ENCODE results near the gene GP1BA. TPM values are rescaled to one million over a fixed set of nuclear protein-coding genes. Genes with fewer than 3 reads are reported as not detected.

Gene GP1BA
- total RNA-seq, 1 donor from 2014 or later, result under 0.01 TPM

DNA sequence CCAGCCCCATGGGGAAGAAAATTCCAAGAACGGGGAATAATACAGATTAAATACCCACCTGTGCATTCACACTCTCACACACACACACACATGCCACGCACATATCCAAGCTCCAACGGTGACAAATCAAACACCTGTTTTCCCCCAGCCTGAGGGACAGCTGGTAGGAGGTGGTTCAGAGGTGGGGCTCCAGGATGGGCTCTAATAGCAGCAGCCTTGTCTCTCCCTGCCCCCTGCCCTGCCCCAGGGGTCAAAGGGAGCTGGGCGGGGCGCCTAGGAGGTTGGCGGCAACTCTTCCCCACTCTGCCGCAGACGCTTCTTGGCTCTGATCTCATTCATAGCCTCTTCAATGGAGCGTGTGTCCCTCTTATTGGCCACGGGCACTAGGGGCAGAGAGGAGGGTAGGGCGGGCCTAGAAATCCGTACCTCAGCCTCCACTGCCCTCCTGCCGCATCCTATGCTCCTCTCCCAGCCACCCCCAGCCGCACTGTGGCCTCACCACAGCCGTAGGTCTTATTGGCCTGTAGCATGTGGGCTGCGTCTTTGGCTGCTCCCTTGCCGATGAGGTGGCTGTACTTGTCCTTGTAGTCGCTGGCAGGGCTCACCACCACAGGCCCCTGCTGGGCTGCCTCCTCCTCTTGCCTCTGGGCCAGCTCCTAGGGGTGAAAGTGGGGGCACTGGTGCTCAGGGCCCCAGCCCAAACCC is 27.3 kb downstream of the GP1BA start:
- Histone ChIP-seq H3K27ac (ENCODE audit: low read depth, low read length) (peak overlapping the region; percentile 64), H3K36me3 (ENCODE audit: control insufficient read depth in 3 of 3, insufficient read depth in 3 of 3, low read length in 3 of 3) (peaks cover 36 to 44% (median 41%) of the 10 kb centered on the region in 3 donors), H3K9me3 (ENCODE audit: control insufficient read depth in 3 of 3, low read length in 3 of 3) (no peaks in the 10 kb centered on the region), H3K27me3 (ENCODE audit: control insufficient read depth in 3 of 3, insufficient read depth in 3 of 3, low read length in 3 of 3) (no peaks in the 10 kb centered on the region), H3K9ac (ENCODE audit: low read depth in 1 of 3, low read length in 3 of 3) (peak overlapping the region in 2 of 3 donors; percentile 23 to 50), H3K4me1 (ENCODE audit: control insufficient read depth in 3 of 3, insufficient read depth in 3 of 3, low read length in 3 of 3) (peaks cover 23 to 46% (median 33%) of the 10 kb centered on the region in 3 donors), H3K4me3 (ENCODE audit: low read length in 3 of 3) (no peak overlapping the region)

GRCh38 chr17:4960279-4960922 is 28.3 kb downstream of the GP1BA start:
- Histone ChIP-seq H3K27me3 (ENCODE audit: control insufficient read depth in 3 of 3, insufficient read depth in 3 of 3, low read length in 3 of 3) (no peaks in the 10 kb centered on the region), H3K9me3 (ENCODE audit: control insufficient read depth in 3 of 3, low read length in 3 of 3) (no peaks in the 10 kb centered on the region), H3K27ac (ENCODE audit: low read depth, low read length) (no peak overlapping the region), H3K9ac (ENCODE audit: low read depth in 1 of 3, low read length in 3 of 3) (peak overlapping the region in 1 of 3 donors; percentile 23), H3K36me3 (ENCODE audit: control insufficient read depth in 3 of 3, insufficient read depth in 3 of 3, low read length in 3 of 3) (peaks cover 30 to 41% (median 34%) of the 10 kb centered on the region in 3 donors), H3K4me3 (ENCODE audit: low read length in 3 of 3) (no peak overlapping the region), H3K4me1 (ENCODE audit: control insufficient read depth in 3 of 3, insufficient read depth in 3 of 3, low read length in 3 of 3) (peaks cover 17 to 42% (median 28%) of the 10 kb centered on the region in 3 donors)

GRCh38 chr17:4965311-4965986 is 33.4 kb downstream of the GP1BA start:
- Histone ChIP-seq H3K27me3 (ENCODE audit: control insufficient read depth in 3 of 3, insufficient read depth in 3 of 3, low read length in 3 of 3) (no peaks in the 10 kb centered on the region), H3K27ac (ENCODE audit: low read depth, low read length) (no peak overlapping the region), H3K36me3 (ENCODE audit: control insufficient read depth in 3 of 3, insufficient read depth in 3 of 3, low read length in 3 of 3) (peaks cover 17 to 20% (median 20%) of the 10 kb centered on the region in 3 donors), H3K4me1 (ENCODE audit: control insufficient read depth in 3 of 3, insufficient read depth in 3 of 3, low read length in 3 of 3) (peaks cover 31 to 42% (median 33%) of the 10 kb centered on the region in 3 donors), H3K4me3 (ENCODE audit: low read length in 3 of 3) (no peak overlapping the region), H3K9ac (ENCODE audit: low read depth in 1 of 3, low read length in 3 of 3) (no peak overlapping the region), H3K9me3 (ENCODE audit: control insufficient read depth in 3 of 3, low read length in 3 of 3) (no peaks in the 10 kb centered on the region)

DNA sequence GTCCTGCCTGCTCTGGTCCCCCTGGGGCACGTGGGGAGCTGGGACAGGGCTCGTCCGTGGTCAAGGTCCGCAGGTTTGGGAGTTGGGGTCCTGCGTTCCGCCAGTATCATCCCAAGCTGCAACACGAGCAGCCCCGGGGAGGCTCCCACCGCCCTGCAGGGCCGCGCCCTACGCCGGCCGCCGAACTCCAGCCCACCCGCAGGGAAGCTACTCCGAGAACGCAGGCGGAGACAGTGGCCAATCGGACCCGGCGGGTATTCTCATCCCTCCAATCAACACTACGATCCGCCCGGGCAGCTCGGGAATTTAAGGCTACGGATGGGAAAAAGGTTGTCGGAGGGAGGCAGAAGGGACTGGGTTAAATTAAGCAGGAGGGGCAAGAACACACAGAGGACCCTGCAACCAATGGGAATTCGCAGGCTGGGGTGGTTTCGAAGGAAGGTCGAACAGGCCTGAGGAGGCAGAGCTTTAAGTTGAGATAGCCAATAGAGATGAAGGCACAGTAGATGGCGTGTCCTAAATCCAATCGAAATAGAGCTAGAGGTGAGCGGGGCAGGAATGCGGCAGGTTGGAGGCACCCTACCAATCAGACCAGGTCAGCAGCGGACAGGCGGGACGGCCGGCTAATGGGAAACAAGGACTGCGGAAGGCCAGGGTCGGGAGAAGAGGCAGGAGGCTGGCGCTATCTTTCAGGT is 34.9 kb downstream of the GP1BA start:
- Histone ChIP-seq H3K4me3 (ENCODE audit: low read length in 3 of 3) (peak overlapping the region; percentile 86 to 97 (median 87)), H3K36me3 (ENCODE audit: control insufficient read depth in 3 of 3, insufficient read depth in 3 of 3, low read length in 3 of 3) (peaks cover 15 to 25% (median 16%) of the 10 kb centered on the region in 3 donors), H3K9ac (ENCODE audit: low read depth in 1 of 3, low read length in 3 of 3) (peak overlapping the region; percentile 87 to 98 (median 97))

GRCh38 chr17:4967539-4968485 is 35.7 kb downstream of the GP1BA start, which contains the start of gene SPAG7:
TSS of gene SPAG7 (minus strand) at chr17:4967817. CDS start at chr17:4967804, 13 bp downstream.
- H3K9ac ChIP-seq (ENCODE audit: low read depth in 1 of 3, low read length in 3 of 3), result peak within 1 kb of the TSS; percentile 87 to 98 (median 97)
- peaks cover 47 to 60% (median 50%) of the 10 kb centered on the region in 3 donors for H3K4me1 ChIP-seq (ENCODE audit: control insufficient read depth in 3 of 3, insufficient read depth in 3 of 3, low read length in 3 of 3)
- H3K27me3 ChIP-seq (ENCODE audit: control insufficient read depth in 3 of 3, insufficient read depth in 3 of 3, low read length in 3 of 3), result no peaks in the 10 kb centered on the region
- H3K4me3 ChIP-seq (ENCODE audit: low read length in 3 of 3), result peak within 1 kb of the TSS; percentile 86 to 97 (median 87)
- H3K36me3 ChIP-seq (ENCODE audit: control insufficient read depth in 3 of 3, insufficient read depth in 3 of 3, low read length in 3 of 3), result peaks cover 22 to 31% (median 23%) of the 10 kb centered on the region in 3 donors
- peak within 1 kb of the TSS; percentile 87 for H3K27ac ChIP-seq (ENCODE audit: low read depth, low read length)
- no peaks in the 10 kb centered on the region for H3K9me3 ChIP-seq (ENCODE audit: control insufficient read depth in 3 of 3, low read length in 3 of 3)

More for the DNA sequence above, 34.9 kb downstream of the GP1BA start:
- Histone ChIP-seq H3K9me3 (ENCODE audit: control insufficient read depth in 3 of 3, low read length in 3 of 3) (no peaks in the 10 kb centered on the region), H3K27ac (ENCODE audit: low read depth, low read length) (peak overlapping the region; percentile 87), H3K4me1 (ENCODE audit: control insufficient read depth in 3 of 3, insufficient read depth in 3 of 3, low read length in 3 of 3) (peaks cover 39 to 52% (median 42%) of the 10 kb centered on the region in 3 donors), H3K27me3 (ENCODE audit: control insufficient read depth in 3 of 3, insufficient read depth in 3 of 3, low read length in 3 of 3) (no peaks in the 10 kb centered on the region)

DNA sequence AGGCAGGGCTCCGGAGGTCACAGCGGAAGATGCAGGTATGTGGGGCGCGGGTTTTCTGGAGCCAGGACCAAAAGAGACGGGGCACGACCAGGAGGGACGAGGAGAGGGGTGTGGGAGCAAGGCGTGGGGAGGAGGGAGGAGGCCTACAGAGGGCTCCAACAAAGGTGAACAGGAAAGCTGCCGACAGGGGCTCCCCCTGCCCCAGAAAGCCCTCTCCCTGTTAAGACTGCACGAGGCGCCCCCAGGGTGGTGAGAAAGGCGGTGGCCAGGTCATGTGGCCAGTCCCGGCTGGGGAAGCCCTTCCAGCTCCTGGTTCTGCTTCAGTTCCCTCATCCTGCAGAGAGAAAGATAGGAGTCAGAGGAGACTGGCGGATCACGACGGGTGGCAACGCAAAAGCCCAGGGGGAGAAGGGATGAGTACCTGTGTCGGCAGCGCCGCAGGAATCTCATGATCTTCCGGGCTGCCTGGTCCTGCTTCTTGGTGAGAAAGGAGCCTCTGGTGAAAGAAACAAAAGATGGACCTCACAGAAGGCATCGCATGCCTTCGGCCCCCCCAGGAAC is 36.5 kb downstream of the GP1BA start:
- Histone ChIP-seq H3K27me3 (ENCODE audit: control insufficient read depth in 3 of 3, insufficient read depth in 3 of 3, low read length in 3 of 3) (no peaks in the 10 kb centered on the region), H3K9me3 (ENCODE audit: control insufficient read depth in 3 of 3, low read length in 3 of 3) (no peaks in the 10 kb centered on the region), H3K9ac (ENCODE audit: low read depth in 1 of 3, low read length in 3 of 3) (peak overlapping the region; percentile 83 to 97 (median 87)), H3K4me3 (ENCODE audit: low read length in 3 of 3) (peak overlapping the region; percentile 75 to 97 (median 86)), H3K27ac (ENCODE audit: low read depth, low read length) (peak overlapping the region; percentile 87), H3K36me3 (ENCODE audit: control insufficient read depth in 3 of 3, insufficient read depth in 3 of 3, low read length in 3 of 3) (peaks cover 28 to 38% (median 28%) of the 10 kb centered on the region in 3 donors), H3K4me1 (ENCODE audit: control insufficient read depth in 3 of 3, insufficient read depth in 3 of 3, low read length in 3 of 3) (peaks cover 54 to 68% (median 57%) of the 10 kb centered on the region in 3 donors)

DNA sequence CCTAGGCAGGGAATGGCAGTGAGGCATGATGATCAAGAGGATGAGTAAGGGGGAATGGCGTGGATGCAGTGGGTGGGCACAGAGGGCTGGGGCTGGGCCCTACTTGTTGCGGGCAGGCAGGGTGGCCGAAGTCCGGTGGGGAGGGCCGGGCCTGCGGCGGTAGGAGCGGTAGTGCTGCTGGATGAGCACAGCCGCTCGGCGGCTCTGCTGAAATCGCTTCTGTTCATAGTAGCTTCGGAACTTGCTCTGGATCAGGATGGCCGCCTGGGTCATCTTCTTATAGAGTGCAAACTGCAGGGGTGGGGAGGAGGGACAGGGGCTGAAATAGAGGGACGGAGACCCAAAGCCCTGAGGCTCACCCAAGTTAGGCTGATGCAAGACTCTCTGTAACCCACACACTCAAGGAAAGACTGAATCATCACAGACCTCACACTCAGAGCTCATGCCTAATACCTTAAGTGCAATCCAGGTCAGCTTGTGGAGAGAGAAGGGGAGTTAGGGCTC is 37.0 kb downstream of the GP1BA start:
- Histone ChIP-seq H3K4me3 (ENCODE audit: low read length in 3 of 3) (peak overlapping the region; percentile 75 to 97 (median 86)), H3K9ac (ENCODE audit: low read depth in 1 of 3, low read length in 3 of 3) (peak overlapping the region; percentile 83 to 97 (median 87)), H3K36me3 (ENCODE audit: control insufficient read depth in 3 of 3, insufficient read depth in 3 of 3, low read length in 3 of 3) (peaks cover 29 to 40% (median 31%) of the 10 kb centered on the region in 3 donors), H3K9me3 (ENCODE audit: control insufficient read depth in 3 of 3, low read length in 3 of 3) (no peaks in the 10 kb centered on the region), H3K27ac (ENCODE audit: low read depth, low read length) (peak overlapping the region; percentile 87), H3K27me3 (ENCODE audit: control insufficient read depth in 3 of 3, insufficient read depth in 3 of 3, low read length in 3 of 3) (no peaks in the 10 kb centered on the region), H3K4me1 (ENCODE audit: control insufficient read depth in 3 of 3, insufficient read depth in 3 of 3, low read length in 3 of 3) (peaks cover 60 to 73% (median 63%) of the 10 kb centered on the region in 3 donors)

GRCh38 chr17:4969551-4970173 is 37.6 kb downstream of the GP1BA start:
- peaks cover 33 to 42% (median 35%) of the 10 kb centered on the region in 3 donors for H3K36me3 ChIP-seq (ENCODE audit: control insufficient read depth in 3 of 3, insufficient read depth in 3 of 3, low read length in 3 of 3)
- H3K4me1 ChIP-seq (ENCODE audit: control insufficient read depth in 3 of 3, insufficient read depth in 3 of 3, low read length in 3 of 3), result peaks cover 65 to 79% (median 68%) of the 10 kb centered on the region in 3 donors
- H3K27ac ChIP-seq (ENCODE audit: low read depth, low read length), result peak overlapping the region; percentile 45
- no peaks in the 10 kb centered on the region for H3K9me3 ChIP-seq (ENCODE audit: control insufficient read depth in 3 of 3, low read length in 3 of 3)
- H3K4me3 ChIP-seq (ENCODE audit: low read length in 3 of 3), result peak overlapping the region in 1 of 3 donors; percentile 75
- H3K27me3 ChIP-seq (ENCODE audit: control insufficient read depth in 3 of 3, insufficient read depth in 3 of 3, low read length in 3 of 3), result no peaks in the 10 kb centered on the region
- peak overlapping the region in 2 of 3 donors; percentile 2 to 97 for H3K9ac ChIP-seq (ENCODE audit: low read depth in 1 of 3, low read length in 3 of 3)
